Measurements from ENCODE around the gene FECH.

DNA sequence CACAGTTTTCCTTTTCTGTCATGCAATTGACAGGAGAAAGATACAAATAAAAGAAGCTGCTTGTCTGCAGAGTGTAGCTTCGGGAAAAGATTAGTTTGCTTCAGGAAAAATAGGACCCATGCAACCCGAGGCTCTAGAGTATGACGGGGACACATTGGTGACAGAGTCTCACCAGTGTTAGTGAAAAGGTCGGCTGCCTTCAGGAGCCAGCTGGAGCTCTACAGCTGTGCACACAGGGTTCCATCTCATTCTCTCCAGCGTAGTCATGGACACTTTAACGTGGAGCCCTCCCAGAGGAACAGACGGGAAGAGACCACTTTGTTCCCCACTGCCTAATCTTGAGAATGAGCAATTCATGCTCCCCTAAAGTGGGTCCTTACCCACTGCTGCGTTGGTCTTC lies 42.9 kb downstream of the FECH start:
- TF ChIP-seq, protein P1, sequence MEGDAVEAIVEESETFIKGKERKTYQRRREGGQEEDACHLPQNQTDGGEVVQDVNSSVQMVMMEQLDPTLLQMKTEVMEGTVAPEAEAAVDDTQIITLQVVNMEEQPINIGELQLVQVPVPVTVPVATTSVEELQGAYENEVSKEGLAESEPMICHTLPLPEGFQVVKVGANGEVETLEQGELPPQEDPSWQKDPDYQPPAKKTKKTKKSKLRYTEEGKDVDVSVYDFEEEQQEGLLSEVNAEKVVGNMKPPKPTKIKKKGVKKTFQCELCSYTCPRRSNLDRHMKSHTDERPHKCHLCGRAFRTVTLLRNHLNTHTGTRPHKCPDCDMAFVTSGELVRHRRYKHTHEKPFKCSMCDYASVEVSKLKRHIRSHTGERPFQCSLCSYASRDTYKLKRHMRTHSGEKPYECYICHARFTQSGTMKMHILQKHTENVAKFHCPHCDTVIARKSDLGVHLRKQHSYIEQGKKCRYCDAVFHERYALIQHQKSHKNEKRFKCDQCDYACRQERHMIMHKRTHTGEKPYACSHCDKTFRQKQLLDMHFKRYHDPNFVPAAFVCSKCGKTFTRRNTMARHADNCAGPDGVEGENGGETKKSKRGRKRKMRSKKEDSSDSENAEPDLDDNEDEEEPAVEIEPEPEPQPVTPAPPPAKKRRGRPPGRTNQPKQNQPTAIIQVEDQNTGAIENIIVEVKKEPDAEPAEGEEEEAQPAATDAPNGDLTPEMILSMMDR (optimal IDR thresholded peaks at IDR 0.05 in 1 of 3, IDR thresholded peaks at IDR 0.05 in 1 of 3, conservative IDR thresholded peaks at IDR 0.05 in 1 of 3; ENCODE audit: extremely low read depth in 1 of 3, insufficient read depth in 2 of 3, low read length in 3 of 3): no peak
- TF ChIP-seq EZH2 (IDR thresholded peaks at IDR 0.05; ENCODE audit: low read length): no peak
